NB4 (cell line): ENCODE data around the gene SYNDIG1.

ENCODE experiments used
- CTCF ChIP-seq: IDR thresholded peaks from one replicate; pipeline ENCODE4 v1.5.1; 2012; ENCODE audit warnings: low read depth, low read length
- MAX ChIP-seq: IDR thresholded peaks from 2 replicates; pipeline ENCODE4 v1.6.1; 2011; ENCODE audit warnings: low read depth, low read length
- MYC ChIP-seq: IDR thresholded peaks from 2 replicates; pipeline ENCODE4 v1.6.1; 2011; ENCODE audit warnings: low read depth, low read length
- POLR2A ChIP-seq: IDR thresholded peaks from 2 replicates; pipeline ENCODE4 v1.6.1; 2011; ENCODE audit warnings: mild to moderate bottlenecking; ENCODE audit not compliant: insufficient read length; ENCODE audit errors: extremely low read depth

GRCh38 chr20:24425523-24426135, 43.8 kb upstream of the SYNDIG1 start:
- no peak for TF ChIP-seq CTCF
- TF ChIP-seq MAX = no peak
- no peak for TF ChIP-seq POLR2A
- TF ChIP-seq MYC = no peak
